CD14-positive monocyte (primary cell): Measurements from ENCODE around the gene AGR3. TPM values are rescaled to one million over a fixed set of nuclear protein-coding genes. Genes with fewer than 3 reads are reported as not detected.

Experiments used
- DNase-seq, 3 donors: peaks; one replicate each; pipeline ENCODE4 v3.0.0-alpha.2; 2011 to 2022
- H2AFZ ChIP-seq: 2 replicates; pipeline ENCODE4 v1.6.0; 2012; ENCODE audit warnings: mild to moderate bottlenecking, low read depth, low read length, inconsistent platforms; ENCODE audit not compliant: insufficient read depth, poor library complexity, severe bottlenecking
- H3K27ac ChIP-seq, 2 donors: 1 replicate in 1 of 2; 2 replicates in 1 of 2; pipeline ENCODE4 v1.5.1; 2012 to 2013; ENCODE audit warnings: low read length in 2 of 2, control low read depth in 1 of 2, inconsistent platforms in 1 of 2, low read depth in 1 of 2, mild to moderate bottlenecking in 1 of 2
- H3K27me3 ChIP-seq, 2 donors: one replicate each; pipeline versions ENCODE4 v1.6.0 to v1.6.1; 2011 to 2013; ENCODE audit warnings: low read length in 2 of 2; ENCODE audit not compliant: control insufficient read depth in 2 of 2, insufficient read depth in 2 of 2
- H3K36me3 ChIP-seq, 2 donors: replicated peaks in 1 of 2; 1 replicate in 1 of 2; 2 replicates in 1 of 2; pipeline versions ENCODE4 v1.5.1 to v1.6.1; 2012 to 2013; ENCODE audit warnings: low read length in 2 of 2, control low read depth in 1 of 2, inconsistent platforms in 1 of 2, mild to moderate bottlenecking in 1 of 2; ENCODE audit not compliant: insufficient read depth in 2 of 2, control insufficient read depth in 1 of 2
- H3K4me1 ChIP-seq, 2 donors: 1 replicate in 1 of 2; 2 replicates in 1 of 2; pipeline versions ENCODE4 v1.5.1 to v1.6.1; 2012 to 2013; ENCODE audit warnings: low read length in 2 of 2, control low read depth in 1 of 2, inconsistent platforms in 1 of 2, mild to moderate bottlenecking in 1 of 2, moderate library complexity in 1 of 2; ENCODE audit not compliant: insufficient read depth in 2 of 2, control insufficient read depth in 1 of 2
- H3K4me2 ChIP-seq: replicated peaks from 2 replicates; pipeline ENCODE3; 2012; ENCODE audit warnings: low read length, moderate library complexity, mild to moderate bottlenecking; ENCODE audit not compliant: poor library complexity, severe bottlenecking; ENCODE audit errors: extremely low read depth
- H3K4me3 ChIP-seq, 3 experiments: fragments of 200-600 bp in 1 of 3; sonication (generic) in 1 of 3; replicated peaks in 1 of 3; 1 replicate in 2 of 3; 2 replicates in 1 of 3; pipeline ENCODE4 v1.5.1; 2011 to 2013; ENCODE audit warnings: low read length in 3 of 3, mild to moderate bottlenecking in 3 of 3, control low read depth in 2 of 3, low read depth in 2 of 3, inconsistent platforms in 1 of 3, moderate library complexity in 1 of 3
- H3K79me2 ChIP-seq: 2 replicates; pipeline ENCODE4 v1.6.0; 2012; ENCODE audit warnings: mild to moderate bottlenecking, control low read depth, inconsistent platforms, low read length, moderate library complexity; ENCODE audit not compliant: insufficient read depth
- H3K9ac ChIP-seq: 2 replicates; pipeline ENCODE4 v1.6.0; 2017; ENCODE audit warnings: low read length, mild to moderate bottlenecking; ENCODE audit not compliant: insufficient read depth, poor library complexity, severe bottlenecking
- H3K9me3 ChIP-seq, 2 donors: replicated peaks in 1 of 2; 1 replicate in 1 of 2; 2 replicates in 1 of 2; pipeline versions ENCODE4 v1.5.1 to v1.6.1; 2012 to 2013; ENCODE audit warnings: low read length in 2 of 2, control low read depth in 1 of 2; ENCODE audit not compliant: control insufficient read depth in 1 of 2, insufficient read depth in 1 of 2
- H4K20me1 ChIP-seq: 2 replicates; pipeline ENCODE4 v1.6.0; 2012; ENCODE audit warnings: mild to moderate bottlenecking, low read length, control low read depth, moderate library complexity; ENCODE audit not compliant: insufficient read depth
- H3K27ac Mint-ChIP-seq, 7 donors: one replicate each; pipeline ENCODE4 v1.8.0; 2020; ENCODE audit warnings: mild to moderate bottlenecking in 7 of 7, mixed read lengths in 7 of 7, moderate library complexity in 6 of 7, inconsistent platforms in 2 of 7
- H3K27me3 Mint-ChIP-seq, 3 donors: one replicate each; pipeline ENCODE4 v1.8.0; 2021 to 2022; ENCODE audit warnings: low read depth in 3 of 3, mild to moderate bottlenecking in 3 of 3, mixed read lengths in 3 of 3, moderate library complexity in 3 of 3, inconsistent platforms in 1 of 3
- H3K36me3 Mint-ChIP-seq, 2 donors: one replicate each; pipeline ENCODE4 v1.8.0; 2020; ENCODE audit warnings: mixed read lengths in 2 of 2, inconsistent platforms in 1 of 2, mild to moderate bottlenecking in 1 of 2
- H3K4me1 Mint-ChIP-seq: one replicate; pipeline ENCODE4 v1.8.0; 2020; ENCODE audit warnings: mild to moderate bottlenecking, mixed read lengths
- H3K4me3 Mint-ChIP-seq, 2 donors: one replicate each; pipeline ENCODE4 v1.8.0; 2020; ENCODE audit warnings: mild to moderate bottlenecking in 2 of 2, mixed read lengths in 2 of 2, moderate library complexity in 1 of 2
- H3K9me3 Mint-ChIP-seq, 7 donors: one replicate each; pipeline ENCODE4 v1.8.0; 2020 to 2022; ENCODE audit warnings: mixed read lengths in 7 of 7, mild to moderate bottlenecking in 6 of 7, moderate library complexity in 6 of 7, inconsistent platforms in 2 of 7
- CTCF ChIP-seq: fragments of 200-600 bp; IDR thresholded peaks from one replicate; pipeline ENCODE4 v1.8.0; 2022; ENCODE audit warnings: antibody characterized with exemption, mild to moderate bottlenecking
- WGBS: methylation state at CpG from one replicate; pipeline ENCODE4 v1.1.5; 2013; ENCODE audit warnings: missing lambda C conversion rate; ENCODE audit not compliant: insufficient coverage; 5-methylcytosine and 5-hydroxymethylcytosine counted together
- intact Hi-C, 2 donors: fragments of 100-400 bp; cut with micrococcal nuclease; formaldehyde crosslinking; loops; one replicate each; pipeline versions ENCODE4 v1.15.0 to v1.15.1; 2023
- polyA plus RNA-seq, 3 donors: library from polyadenylated mRNA; depleted of rRNA in 1 of 3; unstranded in 2 of 3; stranded (reverse) in 1 of 3; fragments of 300-500 nt in 2 of 3; fragments of >200 nt in 1 of 3; fragmentation: Illumina TruSeq in 2 of 3; gene quantifications; 1 replicate in 2 of 3; 2 replicates in 1 of 3; pipeline ENCODE4 v1.2.3, GENCODE V29; 2012 to 2021

The AGR3 gene
- polyA plus RNA-seq, 3 donors = not detected

GRCh38 chr7:16840094-16840493, 41.7 kb downstream of the AGR3 start:
- no peak overlapping the region for H3K4me2 ChIP-seq

DNA sequence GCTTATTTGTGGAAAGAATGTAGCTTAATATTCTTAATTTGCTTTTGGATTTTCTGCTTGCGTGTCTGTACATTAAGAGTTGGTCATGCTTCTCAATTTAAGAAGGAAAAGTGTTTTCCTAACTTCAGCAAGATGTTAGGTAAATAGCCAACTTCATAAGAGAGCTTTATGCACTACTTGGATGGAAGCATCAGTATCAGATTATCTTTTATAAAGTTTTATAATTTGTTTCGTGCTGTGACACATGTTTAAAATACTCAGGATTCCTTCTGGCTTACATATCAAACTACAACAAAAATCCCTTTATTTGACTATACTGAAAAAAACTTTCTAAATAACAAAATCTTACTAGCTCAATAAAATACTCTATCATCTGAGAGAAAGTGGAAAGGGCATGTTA, 42.1 kb downstream of the AGR3 start:
- intact Hi-C loops = no loop called here
- Histone ChIP-seq H3K4me3 (no peak overlapping the region), H4K20me1 (no peaks in the 10 kb centered on the region), H3K27ac (no peak overlapping the region), H3K27me3 (no peaks in the 10 kb centered on the region), H3K9me3 (no peaks in the 10 kb centered on the region), H3K4me2 (no peak overlapping the region), H3K79me2 (no peaks in the 10 kb centered on the region), H3K4me1 (no peaks in the 10 kb centered on the region), H2AFZ (no peak overlapping the region), H3K9ac (no peak overlapping the region), H3K36me3 (no peaks in the 10 kb centered on the region)
- Mint-ChIP-seq H3K36me3 (no peaks in the 10 kb centered on the region), H3K9me3 (peaks cover 0 to 4% (median 0%) of the 10 kb centered on the region in 7 donors), H3K27me3 (peaks cover 0 to under 1% (median 0%) of the 10 kb centered on the region in 3 donors), H3K4me1 (no peaks in the 10 kb centered on the region), H3K27ac (no peak overlapping the region), H3K4me3 (no peak overlapping the region)
- WGBS = no CpG with 5 or more reads among the region's 2 CpGs
- no peak for DNase-seq
- no peak for TF ChIP-seq CTCF

More at GRCh38 chr7:16840094-16840493, 41.7 kb downstream of the AGR3 start:
- H3K27me3 Mint-ChIP-seq = no peaks in the 10 kb centered on the region
- Histone ChIP-seq H3K79me2 (no peaks in the 10 kb centered on the region), H3K36me3 (no peaks in the 10 kb centered on the region), H3K27me3 (no peaks in the 10 kb centered on the region), H3K4me3 (no peak overlapping the region), H4K20me1 (no peaks in the 10 kb centered on the region), H3K9me3 (no peaks in the 10 kb centered on the region), H3K9ac (no peak overlapping the region), H3K4me1 (no peaks in the 10 kb centered on the region), H3K27ac (no peak overlapping the region), H2AFZ (no peak overlapping the region)
- intact Hi-C loops = no loop called here
- no peaks in the 10 kb centered on the region for H3K4me1 Mint-ChIP-seq
- 96% methylated on average over 5 of the region's 6 CpGs for WGBS
- no peaks in the 10 kb centered on the region for H3K36me3 Mint-ChIP-seq
- DNase-seq = no peak
- H3K4me3 Mint-ChIP-seq = no peak overlapping the region
- no peak for TF ChIP-seq CTCF
- H3K27ac Mint-ChIP-seq = no peak overlapping the region
- H3K9me3 Mint-ChIP-seq = peaks cover 0 to 4% (median 0%) of the 10 kb centered on the region in 7 donors
